ENCODE data around the gene MYL5.

- TF ChIP-seq POLR2A (IDR thresholded peaks at IDR 0.05) (no peak), CTCF (IDR thresholded peaks at IDR 0.05) (no peak)
Measured at GRCh38 chr4:675036-675882, 917 bp downstream of the MYL5 start.
